Muscle layer of duodenum (tissue), 2 donors: ENCODE data around the gene KIF18B.

Experiments
- H3K27ac ChIP-seq: one replicate; pipeline ENCODE4 v1.7.0; 2013; ENCODE audit warnings: mild to moderate bottlenecking, low read length
- H3K27me3 ChIP-seq: one replicate; pipeline ENCODE4 v1.7.0; 2013; ENCODE audit warnings: low read depth, mild to moderate bottlenecking, control low read depth, low read length
- H3K36me3 ChIP-seq, 2 donors: one replicate each; pipeline ENCODE4 v1.7.0; 2013; ENCODE audit warnings: low read length in 2 of 2, control low read depth in 1 of 2, mild to moderate bottlenecking in 1 of 2; ENCODE audit not compliant: insufficient read depth in 2 of 2, control insufficient read depth in 1 of 2
- H3K4me1 ChIP-seq, 2 donors: one replicate each; pipeline ENCODE4 v1.7.0; 2013; ENCODE audit warnings: low read length in 2 of 2, mild to moderate bottlenecking in 2 of 2, control low read depth in 1 of 2, moderate library complexity in 1 of 2; ENCODE audit not compliant: insufficient read depth in 2 of 2, control insufficient read depth in 1 of 2
- H3K4me3 ChIP-seq, 2 donors: one replicate each; pipeline ENCODE4 v1.7.0; 2013; ENCODE audit warnings: low read length in 2 of 2, low read depth in 1 of 2, mild to moderate bottlenecking in 1 of 2
- H3K9me3 ChIP-seq, 2 donors: one replicate each; pipeline ENCODE4 v1.7.0; 2013; ENCODE audit warnings: low read length in 2 of 2, control low read depth in 1 of 2, mild to moderate bottlenecking in 1 of 2; ENCODE audit not compliant: control insufficient read depth in 1 of 2
- donor health status: healthy.

Gene KIF18B

GRCh38 chr17:44979426-44979995 lies 31.9 kb upstream of the KIF18B start:
- H3K4me3 ChIP-seq: no peak overlapping the region

DNA sequence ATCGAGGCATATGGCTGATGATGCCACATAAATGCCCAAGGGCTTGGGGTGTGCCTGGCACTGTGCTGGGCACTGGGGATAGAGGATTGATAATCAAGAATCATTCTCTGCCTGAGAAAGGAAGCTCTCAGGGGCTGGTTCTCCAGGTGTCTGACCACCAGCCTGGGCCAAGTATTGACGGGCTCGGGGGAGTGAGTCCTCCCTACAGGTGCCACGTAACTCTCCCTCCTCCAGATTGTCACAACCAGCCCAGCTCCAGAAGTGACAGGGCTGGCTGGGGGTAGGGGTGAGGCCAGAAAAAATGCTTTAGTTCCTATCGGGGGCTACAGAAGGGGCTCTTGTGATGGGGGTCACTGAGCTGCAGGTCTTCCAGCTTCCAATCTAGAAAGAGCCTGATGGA lies 31.2 kb upstream of the KIF18B start:
- Histone ChIP-seq H3K4me1 (peaks cover 13 to 59% of the 10 kb centered on the region in 2 donors), H3K4me3 (no peak overlapping the region), H3K27ac (no peak overlapping the region), H3K9me3 (no peaks in the 10 kb centered on the region), H3K27me3 (no peaks in the 10 kb centered on the region), H3K36me3 (no peaks in the 10 kb centered on the region)

More at GRCh38 chr17:44979426-44979995, 31.9 kb upstream of the KIF18B start:
- Histone ChIP-seq H3K36me3 (no peaks in the 10 kb centered on the region), H3K9me3 (no peaks in the 10 kb centered on the region), H3K27me3 (no peaks in the 10 kb centered on the region), H3K27ac (no peak overlapping the region), H3K4me1 (peaks cover 13 to 59% of the 10 kb centered on the region in 2 donors)

GRCh38 chr17:44977814-44978550 lies 30.4 kb upstream of the KIF18B start:
- H3K36me3 ChIP-seq: no peaks in the 10 kb centered on the region
- H3K27ac ChIP-seq: no peak overlapping the region
- H3K4me1 ChIP-seq: peaks cover 13 to 59% of the 10 kb centered on the region in 2 donors
- H3K4me3 ChIP-seq: no peak overlapping the region
- no peaks in the 10 kb centered on the region for H3K9me3 ChIP-seq
- H3K27me3 ChIP-seq: no peaks in the 10 kb centered on the region

DNA sequence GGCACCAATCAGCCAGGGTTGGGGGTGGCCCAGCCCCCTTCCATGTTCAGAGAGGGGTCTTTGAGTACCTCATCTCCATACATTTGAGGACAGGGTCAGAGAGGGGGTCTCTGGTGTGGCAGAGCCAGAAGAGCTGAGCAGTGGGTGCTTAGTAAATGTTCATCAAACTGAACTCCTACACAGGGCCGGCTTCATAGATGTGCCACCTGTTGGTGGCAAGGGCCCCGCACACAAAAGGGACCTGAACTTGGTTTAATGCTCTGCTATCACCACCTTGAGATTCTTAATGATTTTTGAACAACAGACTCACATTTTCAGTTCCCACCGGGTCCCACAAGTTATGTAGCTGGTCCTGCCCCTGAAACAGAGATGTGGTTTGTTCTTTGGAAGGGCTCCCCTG lies 29.5 kb upstream of the KIF18B start:
- H3K4me1 ChIP-seq: peaks cover 13 to 59% of the 10 kb centered on the region in 2 donors
- H3K27me3 ChIP-seq: peaks cover 2% of the 10 kb centered on the region
- no peak overlapping the region for H3K4me3 ChIP-seq
- no peaks in the 10 kb centered on the region for H3K36me3 ChIP-seq
- no peak overlapping the region for H3K27ac ChIP-seq
- no peaks in the 10 kb centered on the region for H3K9me3 ChIP-seq

- H3K27me3 ChIP-seq: peaks cover 4% of the 10 kb centered on the region
- peaks cover 9 to 52% of the 10 kb centered on the region in 2 donors for H3K4me1 ChIP-seq
- H3K4me3 ChIP-seq: no peak overlapping the region
- H3K9me3 ChIP-seq: no peaks in the 10 kb centered on the region
- no peak overlapping the region for H3K27ac ChIP-seq
- H3K36me3 ChIP-seq: no peaks in the 10 kb centered on the region
These were observed 28.6 kb upstream of the KIF18B start for GRCh38 chr17:44976206-44976605.

DNA sequence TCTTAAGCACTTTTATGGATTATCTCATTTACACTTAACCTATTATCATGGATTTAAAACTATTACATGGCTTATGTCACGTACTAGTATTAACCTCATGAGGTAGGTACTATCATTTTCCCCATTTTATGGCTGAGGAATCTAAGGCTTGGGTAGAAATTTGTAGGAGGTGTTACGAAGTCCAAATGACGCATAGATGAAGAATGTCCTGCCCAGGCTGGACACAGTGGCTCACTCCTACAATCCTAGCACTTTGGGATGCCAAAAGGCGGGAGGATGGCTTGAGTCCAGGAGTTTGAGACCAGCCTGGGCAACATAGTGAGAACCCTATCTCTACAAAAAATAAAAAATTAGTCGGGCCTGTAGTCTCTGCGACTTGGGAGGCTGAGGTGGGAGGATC lies 25.4 kb upstream of the KIF18B start:
- Histone ChIP-seq H3K36me3 (no peaks in the 10 kb centered on the region), H3K27ac (no peak overlapping the region), H3K4me3 (no peak overlapping the region), H3K27me3 (peaks cover 27% of the 10 kb centered on the region), H3K4me1 (peaks cover 5 to 35% of the 10 kb centered on the region in 2 donors), H3K9me3 (no peaks in the 10 kb centered on the region)

DNA sequence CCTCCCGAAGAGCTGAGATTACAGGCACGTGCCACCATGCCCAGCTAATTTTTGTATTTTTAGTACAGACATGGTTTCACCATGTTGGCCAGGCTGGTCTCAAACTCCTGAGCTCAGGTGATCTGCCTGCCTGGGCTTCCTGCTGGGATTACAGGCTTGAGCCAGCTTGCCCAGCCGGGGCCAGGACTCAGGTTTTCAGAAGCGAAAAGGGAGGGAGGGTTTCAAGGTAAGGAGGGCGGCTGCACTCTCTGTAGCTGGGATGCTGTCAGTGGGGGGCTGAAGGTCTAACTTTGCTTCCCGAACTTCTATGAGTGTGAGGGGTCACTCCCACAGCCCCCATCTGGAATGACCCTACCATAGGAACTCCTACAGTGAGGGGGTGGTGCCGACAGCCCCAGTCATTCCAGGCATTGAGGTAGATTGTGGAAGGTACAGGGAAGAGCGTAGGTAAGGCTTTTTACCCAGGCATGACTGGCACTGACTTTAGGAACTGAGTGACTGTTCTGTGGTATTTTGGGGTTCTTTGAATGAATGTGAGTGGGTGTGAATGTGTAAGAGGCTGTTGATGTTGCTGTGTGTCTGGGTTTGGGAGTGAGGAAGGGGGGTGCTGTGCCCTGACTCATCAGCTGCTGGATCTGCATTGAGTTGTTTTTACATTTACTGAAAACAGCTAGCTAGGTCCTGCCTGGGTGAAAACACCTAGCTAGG lies 24.4 kb upstream of the KIF18B start:
- Histone ChIP-seq H3K27me3 (peaks cover 32% of the 10 kb centered on the region), H3K4me1 (peaks cover 4 to 32% of the 10 kb centered on the region in 2 donors), H3K27ac (no peak overlapping the region)

DNA sequence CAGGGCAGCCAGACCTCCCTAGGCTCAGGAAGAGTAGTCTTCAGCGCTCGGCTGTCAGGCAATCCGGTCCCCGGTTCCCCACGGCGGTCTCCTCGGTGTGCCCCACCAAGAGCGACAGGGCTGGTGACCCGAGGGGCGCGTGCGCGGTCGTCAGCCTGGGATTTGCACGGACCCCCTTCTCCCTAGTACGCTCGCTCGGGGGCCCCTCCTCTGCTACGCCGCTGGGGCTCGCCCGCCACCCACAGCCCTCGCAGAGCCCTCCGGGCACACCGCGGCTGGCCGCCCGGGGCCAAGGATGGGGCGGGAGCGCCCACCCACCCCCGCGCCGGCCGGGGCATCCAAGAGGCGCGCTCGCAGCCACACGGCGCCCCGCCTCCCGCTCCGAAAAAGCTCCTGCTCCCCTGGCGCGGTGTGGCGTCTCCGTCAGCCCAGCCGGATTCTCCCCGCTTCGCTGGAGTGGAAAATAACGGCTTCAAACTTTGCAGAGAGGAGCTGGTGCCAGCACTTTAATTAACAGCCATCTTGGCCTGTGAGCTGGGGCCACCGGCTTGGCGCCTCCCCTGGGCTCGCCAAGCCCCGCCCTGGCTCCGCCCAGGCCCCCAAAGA lies 22.7 kb upstream of the KIF18B start:
- Histone ChIP-seq H3K4me1 (peaks cover 4 to 26% of the 10 kb centered on the region in 2 donors), H3K4me3 (peak overlapping the region; percentile 11 to 59), H3K9me3 (no peaks in the 10 kb centered on the region), H3K36me3 (no peaks in the 10 kb centered on the region), H3K27ac (no peak overlapping the region), H3K27me3 (peaks cover 45% of the 10 kb centered on the region)

More for the DNA sequence above, 24.4 kb upstream of the KIF18B start:
- Histone ChIP-seq H3K4me3 (no peak overlapping the region), H3K9me3 (no peaks in the 10 kb centered on the region), H3K36me3 (no peaks in the 10 kb centered on the region)

DNA sequence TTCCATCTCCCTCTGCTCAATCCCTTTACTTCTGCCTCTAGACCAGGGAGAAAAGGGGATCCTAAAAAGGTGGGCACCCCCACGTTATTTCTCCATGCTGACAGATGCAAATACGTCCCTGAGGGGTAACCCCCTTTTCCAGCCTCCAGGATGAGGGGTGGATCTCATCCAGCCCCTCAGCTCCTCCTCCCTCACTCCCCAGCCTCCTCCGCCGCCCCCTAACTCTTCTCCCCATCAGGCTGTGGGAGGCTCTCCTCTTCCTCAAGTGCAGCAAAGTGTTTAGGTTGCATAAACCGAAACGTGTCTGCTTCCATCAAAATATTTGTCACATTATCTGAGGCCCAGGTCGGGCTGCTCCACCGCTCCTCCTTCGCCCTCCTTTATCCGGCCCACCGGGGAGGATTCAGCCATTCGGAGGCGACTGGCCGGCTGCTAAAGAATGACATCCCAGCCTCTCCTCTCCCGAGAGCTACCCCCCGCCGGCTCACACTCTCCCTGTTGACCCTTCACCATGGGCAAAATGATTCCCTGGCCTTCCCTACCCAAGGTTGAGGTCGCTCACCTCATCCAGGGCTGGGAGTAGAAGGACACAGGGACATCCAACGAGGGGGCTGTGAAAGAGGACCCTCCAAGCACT lies 21.7 kb upstream of the KIF18B start:
- Histone ChIP-seq H3K27me3 (peaks cover 45% of the 10 kb centered on the region), H3K36me3 (no peaks in the 10 kb centered on the region), H3K4me1 (peaks cover 4 to 26% of the 10 kb centered on the region in 2 donors), H3K9me3 (no peaks in the 10 kb centered on the region), H3K27ac (no peak overlapping the region), H3K4me3 (peak overlapping the region; percentile 66 to 72)

DNA sequence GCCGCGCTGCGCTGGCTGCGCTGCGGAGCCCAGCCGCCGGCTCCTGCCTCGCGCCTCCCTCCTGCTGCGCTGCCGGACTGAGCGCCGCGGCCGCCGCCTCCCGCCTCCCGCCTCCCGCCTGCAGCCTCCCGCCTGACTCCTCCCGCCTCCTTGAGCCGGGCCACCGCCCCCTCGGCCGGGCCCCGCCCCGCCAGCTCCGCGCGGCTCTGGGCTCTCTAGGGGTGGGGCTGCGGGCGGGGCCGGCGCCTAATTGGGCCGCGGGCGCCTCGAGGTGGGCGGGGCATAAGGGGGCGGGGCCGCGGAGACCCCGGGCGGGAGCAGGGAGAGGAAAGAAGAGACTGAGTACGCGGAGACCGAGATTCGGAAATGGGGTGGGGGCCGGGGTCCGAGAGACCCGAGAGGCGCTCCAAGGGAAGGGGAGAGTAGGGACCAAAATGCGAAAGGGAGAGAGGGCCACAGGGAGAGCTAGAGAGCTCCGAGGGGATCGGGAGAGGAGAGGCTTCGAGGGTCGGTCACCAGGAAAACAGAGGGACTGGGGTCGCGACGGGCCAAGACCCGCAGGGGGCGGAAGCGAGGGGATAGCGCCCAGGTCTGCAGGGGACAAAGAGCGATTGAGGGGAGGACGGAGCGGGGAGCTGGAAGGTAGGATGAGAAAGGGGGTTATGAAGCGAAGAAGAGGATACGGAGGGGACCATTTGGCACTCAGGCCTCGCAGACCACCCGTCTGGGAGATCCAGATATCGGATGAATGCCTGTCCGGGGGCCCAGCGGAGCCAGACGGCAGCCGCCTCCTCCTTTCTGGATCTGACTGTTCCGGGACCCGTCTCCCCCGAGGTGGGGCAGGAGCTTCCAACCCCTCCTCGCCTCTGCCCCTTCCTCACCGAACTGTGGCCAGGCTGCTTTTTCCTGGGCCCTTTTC lies 20.9 kb upstream of the KIF18B start, which contains the start of gene C1QL1:
TSS of gene C1QL1 (minus strand) at position 79 of the 919 bp plus-strand sequence. CDS start 255 bp downstream, outside the sequence.
- Histone ChIP-seq H3K4me3 (peak within 1 kb of the TSS; percentile 66 to 72), H3K27me3 (peaks cover 45% of the 10 kb centered on the region), H3K36me3 (no peaks in the 10 kb centered on the region), H3K9me3 (no peaks in the 10 kb centered on the region), H3K27ac (no peak within 1 kb of the TSS), H3K4me1 (peaks cover 4 to 26% of the 10 kb centered on the region in 2 donors)
